H1 (cell line): ENCODE results near the gene SPAAR. TPM values are rescaled to one million over a fixed set of nuclear protein-coding genes. Genes with fewer than 3 reads are reported as not detected.

Source experiments
- CTCF ChIA-PET: fragments of 300-600 bp; sonication (Branson Sonifier 250); formaldehyde crosslinking; loops from one replicate; lab custom pipeline; 2021; ENCODE audit not compliant: partially characterized antibody; lab: Charles Lee
- POLR2A ChIA-PET: fragments of 300-600 bp; sonication (Branson Sonifier 250); formaldehyde crosslinking; loops from one replicate; lab custom pipeline; 2021; ENCODE audit warnings: inconsistent platforms; ENCODE audit not compliant: partially characterized antibody; lab: Charles Lee
- DNase-seq, 2 experiments: peaks; one replicate each; pipeline versions ENCODE4 v3.0.0 to v3.0.0-alpha.2; 2010 to 2022; ENCODE audit warnings: low spot score in 2 of 2, low read depth in 1 of 2, mixed read lengths in 1 of 2
- FAIRE-seq: peaks from 2 replicates; lab custom pipeline; 2011; peaks lifted over from hg19 to GRCh38; lab: Jason Lieb, UNC
- H2AFZ ChIP-seq: 2 replicates; pipeline ENCODE4 v1.8.1; 2012; ENCODE audit warnings: low read length, inconsistent platforms
- H2AK5ac ChIP-seq: 2 replicates; pipeline ENCODE4 v1.6.1; 2013; ENCODE audit warnings: low read depth, low read length
- H2BK120ac ChIP-seq: replicated peaks from 2 replicates; pipeline ENCODE3; 2013; ENCODE audit warnings: low read depth, low read length, inconsistent platforms
- H2BK12ac ChIP-seq: 2 replicates; pipeline ENCODE4 v1.6.1; 2013; ENCODE audit warnings: low read depth, low read length
- H2BK15ac ChIP-seq: 2 replicates; pipeline ENCODE4 v1.6.1; 2013; ENCODE audit warnings: low read length
- H2BK20ac ChIP-seq: 2 replicates; pipeline ENCODE4 v1.6.1; 2013; ENCODE audit warnings: low read length
- H2BK5ac ChIP-seq: 2 replicates; pipeline ENCODE4 v1.6.1; 2013; ENCODE audit warnings: low read depth, low read length
- H3K14ac ChIP-seq: 2 replicates; pipeline ENCODE4 v1.6.1; 2013; ENCODE audit warnings: inconsistent platforms; ENCODE audit not compliant: insufficient read length
- H3K18ac ChIP-seq: 2 replicates; pipeline ENCODE4 v1.6.1; 2013; ENCODE audit warnings: low read length; ENCODE audit errors: extremely low read depth
- H3K23ac ChIP-seq: 2 replicates; pipeline ENCODE4 v1.6.1; 2013; ENCODE audit warnings: inconsistent platforms; ENCODE audit not compliant: insufficient read length
- H3K23me2 ChIP-seq: 2 replicates; pipeline ENCODE4 v1.6.1; 2013; ENCODE audit warnings: low read depth, low read length
- H3K27ac ChIP-seq: 2 replicates; pipeline ENCODE4 v1.6.1; 2011; ENCODE audit warnings: low read depth, low read length, inconsistent platforms
- H3K27me3 ChIP-seq, 4 experiments: replicated peaks in 1 of 4; 1 replicate in 1 of 4; 2 replicates in 3 of 4; pipeline versions ENCODE4 v1.6.1 to v1.8.1; 2011 to 2013; ENCODE audit warnings: low read length in 3 of 4, mild to moderate bottlenecking in 3 of 4, inconsistent platforms in 2 of 4, mixed read lengths in 2 of 4, moderate library complexity in 1 of 4; ENCODE audit not compliant: control insufficient read depth in 3 of 4, insufficient read depth in 3 of 4; ENCODE audit errors: extremely low read depth in 1 of 4
- H3K36me3 ChIP-seq, 4 experiments: 2 replicates each; pipeline versions ENCODE4 v1.6.1 to v1.8.1; 2011 to 2013; ENCODE audit warnings: mild to moderate bottlenecking in 4 of 4, low read length in 3 of 4, moderate library complexity in 2 of 4, control low read depth in 1 of 4, inconsistent platforms in 1 of 4; ENCODE audit not compliant: insufficient read depth in 4 of 4, control insufficient read depth in 2 of 4
- H3K4ac ChIP-seq: replicated peaks from 2 replicates; pipeline ENCODE3; 2013; ENCODE audit warnings: low read length, low read depth, mixed read lengths, inconsistent platforms; ENCODE audit not compliant: insufficient read length
- H3K4me1 ChIP-seq, 4 experiments: replicated peaks in 1 of 4; 1 replicate in 1 of 4; 2 replicates in 3 of 4; pipeline versions ENCODE4 v1.6.1 to v1.8.1; 2011 to 2013; ENCODE audit warnings: low read length in 3 of 4, inconsistent platforms in 2 of 4, mixed read lengths in 1 of 4; ENCODE audit not compliant: insufficient read depth in 4 of 4, control insufficient read depth in 3 of 4
- H3K4me2 ChIP-seq, 2 experiments: 2 replicates each; pipeline versions ENCODE4 v1.6.1 to v1.8.1; 2011 to 2013; ENCODE audit warnings: low read depth in 2 of 2, low read length in 2 of 2, control low read depth in 1 of 2, inconsistent platforms in 1 of 2, mild to moderate bottlenecking in 1 of 2; ENCODE audit not compliant: insufficient read depth in 1 of 2
- H3K4me3 ChIP-seq, 4 experiments: fragments of 200-600, 300-600 bp in 1 of 4; sonication (generic), shearing (Covaris generic), sonication (Bioruptor Twin) in 1 of 4; 2 replicates each; pipeline versions ENCODE4 v1.5.1 to v1.8.1; 2011 to 2016; ENCODE audit warnings: low read length in 4 of 4, low read depth in 3 of 4, control low read depth in 2 of 4, inconsistent platforms in 2 of 4, mild to moderate bottlenecking in 2 of 4, mixed read lengths in 1 of 4, moderate library complexity in 1 of 4; ENCODE audit not compliant: insufficient read depth in 2 of 4; ENCODE audit errors: extremely low read depth in 1 of 4
- H3K56ac ChIP-seq: replicated peaks from 2 replicates; pipeline ENCODE3; 2013; ENCODE audit warnings: low read depth, mild to moderate bottlenecking, mixed read lengths, low read length, inconsistent platforms; ENCODE audit not compliant: insufficient read length
- H3K79me1 ChIP-seq: 2 replicates; pipeline ENCODE4 v1.6.1; 2013; ENCODE audit warnings: low read depth, low read length, control low read depth
- H3K79me2 ChIP-seq, 2 experiments: 2 replicates each; pipeline versions ENCODE4 v1.6.1 to v1.8.1; 2012 to 2013; ENCODE audit warnings: low read length in 2 of 2, mild to moderate bottlenecking in 2 of 2, inconsistent platforms in 1 of 2; ENCODE audit not compliant: insufficient read depth in 2 of 2, control insufficient read depth in 1 of 2
- H3K9ac ChIP-seq, 4 experiments: replicated peaks in 1 of 4; 1 replicate in 1 of 4; 2 replicates in 3 of 4; pipeline versions ENCODE4 v1.6.1 to v1.8.1; 2011 to 2013; ENCODE audit warnings: low read depth in 3 of 4, low read length in 3 of 4, control low read depth in 2 of 4, mild to moderate bottlenecking in 2 of 4, moderate library complexity in 2 of 4, inconsistent platforms in 1 of 4; ENCODE audit errors: extremely low read depth in 1 of 4
- H3K9me3 ChIP-seq, 2 experiments: 2 replicates each; pipeline versions ENCODE4 v1.6.1 to v1.8.1; 2012 to 2013; ENCODE audit warnings: mild to moderate bottlenecking in 2 of 2, moderate library complexity in 2 of 2, control low read depth in 1 of 2, inconsistent platforms in 1 of 2, low read depth in 1 of 2, low read length in 1 of 2, mixed read lengths in 1 of 2; ENCODE audit not compliant: insufficient read depth in 2 of 2
- H4K20me1 ChIP-seq, 2 experiments: replicated peaks in 1 of 2; 2 replicates each; pipeline versions ENCODE3 to v1.8.1; 2011 to 2013; ENCODE audit warnings: inconsistent platforms in 2 of 2, low read length in 2 of 2, mild to moderate bottlenecking in 1 of 2; ENCODE audit not compliant: insufficient read depth in 2 of 2, control insufficient read depth in 1 of 2
- H4K5ac ChIP-seq: 2 replicates; pipeline ENCODE4 v1.6.1; 2013; ENCODE audit warnings: low read length, low read depth, mixed read lengths, inconsistent platforms; ENCODE audit not compliant: insufficient read length
- H4K8ac ChIP-seq: 2 replicates; pipeline ENCODE4 v1.8.0; 2013; ENCODE audit warnings: mild to moderate bottlenecking, moderate library complexity, low read length, inconsistent platforms; ENCODE audit not compliant: insufficient read depth; ENCODE audit errors: extremely low read depth
- H4K91ac ChIP-seq: replicated peaks from 2 replicates; pipeline ENCODE3; 2013; ENCODE audit warnings: low read length, mixed read lengths, inconsistent platforms; ENCODE audit not compliant: insufficient read length
- CEBPB ChIP-seq: IDR thresholded peaks from 2 replicates; pipeline ENCODE4 v1.6.1; 2012; ENCODE audit warnings: low read depth, low read length
- NANOG ChIP-seq: IDR thresholded peaks from 2 replicates; pipeline ENCODE4 v1.6.1; 2011; ENCODE audit warnings: low read length, low read depth, mild to moderate bottlenecking, inconsistent platforms; ENCODE audit not compliant: insufficient read depth, poor library complexity, severe bottlenecking
- SRF ChIP-seq: IDR thresholded peaks from 2 replicates; pipeline ENCODE4 v1.6.1; 2011; ENCODE audit warnings: mild to moderate bottlenecking, low read depth, low read length, moderate library complexity
- WGBS, 2 experiments: shearing (Covaris generic) in 1 of 2; methylation state at CpG; one replicate each; pipeline versions ENCODE4 v1.1.6 to v1.1.7; 2013 to 2015; ENCODE audit warnings: low lambda C conversion rate in 2 of 2, mixed read lengths in 2 of 2, inconsistent platforms in 1 of 2, low coverage in 1 of 2, missing lambda C conversion rate in 1 of 2; ENCODE audit not compliant: insufficient replicate concordance in 2 of 2, insufficient coverage in 1 of 2, insufficient read length in 1 of 2; ENCODE audit errors: extremely low coverage in 1 of 2, missing lambda C conversion rate in 1 of 2; 5-methylcytosine and 5-hydroxymethylcytosine counted together
- polyA plus RNA-seq, 7 experiments: library from polyadenylated mRNA; depleted of rRNA in 3 of 7; stranded (reverse) in 5 of 7; unstranded in 2 of 7; fragments of >200 nt in 5 of 7; fragments of 200-250 nt in 2 of 7; gene quantifications; 1 replicate in 5 of 7; 2 replicates in 1 of 7; 4 replicates in 1 of 7; pipeline versions ENCODE4 v1.2.1 to v1.2.3, GENCODE V29; 2011 to 2013; ENCODE audit warnings: missing spikeins in 2 of 7, mixed read lengths in 2 of 7
- total RNA-seq: library from RNA; stranded (reverse); fragmentation: NEBNext Ultra II Directional; extraction: Animal tissue kit (Norgen Biotek cat#: 25700); gene quantifications from 2 replicates; pipeline ENCODE4 v1.2.1, GENCODE V29; 2021

Gene SPAAR
- total and polyA plus RNA-seq, 2 of the 8 experiments (the other 6 are each of a cell fraction or from before 2014, with no cell fraction given), result 0.27 TPM; not detected in 1

DNA sequence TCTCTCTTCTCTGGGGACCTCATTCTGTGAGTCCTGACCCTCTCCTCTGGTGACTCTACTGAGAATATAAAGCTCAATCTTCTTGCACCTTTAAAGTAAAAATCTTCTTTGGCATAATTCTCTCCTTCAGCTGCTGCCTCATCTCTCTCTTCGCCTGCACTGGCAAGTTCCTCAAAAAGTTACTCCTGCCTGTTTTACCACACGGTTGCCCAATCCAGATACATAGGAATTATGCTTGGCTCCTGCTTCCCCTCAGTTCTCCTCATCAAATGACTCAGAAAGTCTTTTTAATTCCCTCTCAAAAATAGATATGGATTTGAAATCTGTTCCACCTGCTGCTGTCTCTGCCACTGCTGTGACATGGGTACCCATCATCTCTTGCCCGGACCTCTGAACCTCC is 17.6 kb upstream of the SPAAR start:
- Histone ChIP-seq H3K79me2 (no peaks in the 10 kb centered on the region), H3K27me3 (no peaks in the 10 kb centered on the region), H2AK5ac (no peak overlapping the region), H3K56ac (no peak overlapping the region), H4K91ac (no peak overlapping the region), H4K5ac (no peak overlapping the region), H3K4me2 (no peak overlapping the region), H3K14ac (no peak overlapping the region), H3K4me3 (no peak overlapping the region), H2AFZ (no peak overlapping the region), H4K20me1 (no peaks in the 10 kb centered on the region), H3K4ac (no peak overlapping the region), H2BK15ac (no peak overlapping the region), H2BK5ac (no peak overlapping the region), H3K79me1 (no peaks in the 10 kb centered on the region), H4K8ac (no peak overlapping the region), H3K23ac (no peak overlapping the region), H3K18ac (no peak overlapping the region), H3K4me1 (no peaks in the 10 kb centered on the region), H3K9ac (no peak overlapping the region), H2BK12ac (no peak overlapping the region), H2BK120ac (no peak overlapping the region), H3K36me3 (no peaks in the 10 kb centered on the region), H3K9me3 (no peaks in the 10 kb centered on the region), H2BK20ac (no peak overlapping the region), H3K23me2 (no peaks in the 10 kb centered on the region), H3K27ac (no peak overlapping the region)
- 82% methylated on average over 3 of the region's 3 CpGs; no CpG with 5 or more reads in 1 of the 2 experiments for WGBS, 2 experiments
- ChIA-PET POLR2A (no interaction called here), CTCF (interaction anchor here (0.7 to 1.6 kb wide), 10 partner anchors 9 to 447 kb away, joined by 3 to 7 read pairs (median 4); partner anchors contain the start of gene SPAAR)
- FAIRE-seq (no peak), DNase-seq (no peak)
- TF ChIP-seq SRF (no peak), CEBPB (no peak), NANOG (no peak)
